Upper lobe of left lung (tissue), 4 donors: ENCODE measurements around the gene ATXN1.

Experiments
- CTCF ChIP-seq, 6 experiments: fragments of 450-650 bp in 4 of 6; fragments of 200-600 bp in 2 of 6; sonication (generic) in 2 of 6; IDR thresholded peaks; one replicate each; pipeline ENCODE4 v1.5.1; 2016 to 2019; ENCODE audit warnings: antibody characterized with exemption in 6 of 6
- POLR2A ChIP-seq, 4 donors: fragments of 450-650 bp; IDR thresholded peaks; one replicate each; pipeline ENCODE4 v1.5.1; 2016 to 2017; ENCODE audit warnings: antibody characterized with exemption in 4 of 4, mild to moderate bottlenecking in 2 of 4
- POLR2AphosphoS5 ChIP-seq, 2 donors: sonication (generic); formaldehyde crosslinking; IDR thresholded peaks; one replicate each; pipeline ENCODE4 v1.5.1; 2017; ENCODE audit warnings: antibody characterized with exemption in 2 of 2

- TF ChIP-seq CTCF (IDR thresholded peaks at IDR 0.05) (no peak), POLR2AphosphoS5 (IDR thresholded peaks at IDR 0.05) (no peak), POLR2A (IDR thresholded peaks at IDR 0.05) (no peak)
These were observed 49.6 kb downstream of the ATXN1 start for GRCh38 chr6:16711546-16712254.
